HepG2 (cell line): ENCODE measurements around the gene GSKIP. TPM values are rescaled to one million over a fixed set of nuclear protein-coding genes. Genes with fewer than 3 reads are reported as not detected.

ENCODE experiments used
- ATF1 ChIP-seq: IDR thresholded peaks from 2 replicates; pipeline ENCODE4 v1.6.1; 2016; ENCODE audit warnings: mild to moderate bottlenecking, control low read depth
- FOXA3 ChIP-seq: IDR thresholded peaks from 2 replicates; pipeline ENCODE4 v1.6.1; 2016; ENCODE audit warnings: missing genetic modification reagents, missing compliant biosample characterization
- GTF3A ChIP-seq: sonication (generic); formaldehyde crosslinking; conservative IDR thresholded peaks from 2 replicates; pipeline ENCODE4 v1.4.0; 2020; ENCODE audit warnings: mild to moderate bottlenecking, missing genetic modification reagents
- PATZ1 ChIP-seq: sonication (generic); formaldehyde crosslinking; IDR thresholded peaks from 2 replicates; pipeline ENCODE4 v1.4.0; 2020; ENCODE audit warnings: missing genetic modification reagents
- PAX8 ChIP-seq: sonication (generic); formaldehyde crosslinking; IDR thresholded peaks from 2 replicates; pipeline ENCODE4 v1.8.0; 2022; ENCODE audit warnings: mild to moderate bottlenecking, missing genetic modification reagents, borderline replicate concordance
- RCOR2 ChIP-seq: IDR thresholded peaks from 2 replicates; pipeline ENCODE4 v1.6.1; 2016; ENCODE audit warnings: missing biosample characterization, missing genetic modification reagents
- REL ChIP-seq: sonication (generic); formaldehyde crosslinking; conservative IDR thresholded peaks from 2 replicates; pipeline ENCODE4 v1.8.0; 2022; ENCODE audit warnings: mild to moderate bottlenecking, missing genetic modification reagents, moderate library complexity
- ZEB1 ChIP-seq: IDR thresholded peaks from 2 replicates; pipeline ENCODE4 v1.6.1; 2012; ENCODE audit warnings: mild to moderate bottlenecking, low read depth, inconsistent platforms; ENCODE audit not compliant: insufficient replicate concordance
- ZMYM3 ChIP-seq: sonication (generic); formaldehyde crosslinking; IDR thresholded peaks from 2 replicates; pipeline ENCODE4 v1.5.1; 2020; ENCODE audit warnings: mild to moderate bottlenecking, missing genetic modification reagents
- ZNF143 ChIP-seq: sonication (generic); formaldehyde crosslinking; IDR thresholded peaks from 2 replicates; pipeline ENCODE4 v1.4.0; 2020; ENCODE audit warnings: missing genetic modification reagents
- ZNF333 ChIP-seq: sonication (generic); formaldehyde crosslinking; IDR thresholded peaks from 2 replicates; pipeline ENCODE4 v1.4.0; 2020; ENCODE audit warnings: mild to moderate bottlenecking, missing genetic modification reagents, borderline replicate concordance
- ZNF44 ChIP-seq: sonication (generic); formaldehyde crosslinking; IDR thresholded peaks from 2 replicates; pipeline ENCODE4 v1.5.1; 2020; ENCODE audit warnings: mild to moderate bottlenecking, missing genetic modification reagents
- ZNF781 ChIP-seq: sonication (generic); formaldehyde crosslinking; IDR thresholded peaks from 2 replicates; pipeline ENCODE4 v1.5.1; 2020; ENCODE audit warnings: borderline replicate concordance, mild to moderate bottlenecking, missing genetic modification reagents; ENCODE audit errors: not compliant biosample characterization
- ZNF792 ChIP-seq: IDR thresholded peaks from 2 replicates; pipeline ENCODE4 v1.6.1; 2016
- polyA plus RNA-seq, 8 experiments: library from polyadenylated mRNA; depleted of rRNA in 3 of 8; stranded (reverse) in 7 of 8; unstranded in 1 of 8; fragments of >200 nt; fragmentation: Illumina TruSeq in 4 of 8; extraction: Trizol in 4 of 8; gene quantifications; 2 replicates each; pipeline versions ENCODE4 v1.2.1 to v1.2.3, GENCODE V29; 2011 to 2016; ENCODE audit warnings: low read depth in 4 of 8, missing spikeins in 1 of 8, mixed read lengths in 1 of 8; ENCODE audit not compliant: insufficient read depth in 1 of 8
- total RNA-seq, 5 experiments: library from RNA; depleted of rRNA; stranded (reverse); fragments of >200 nt; fragmentation: Illumina TruSeq; extraction: Trizol; gene quantifications; 2 replicates each; pipeline ENCODE4 v1.2.3, GENCODE V29; 2016; ENCODE audit warnings: low read depth in 1 of 5
- TF ChIP-seq, protein P1 (sequence below): sonication (generic); formaldehyde crosslinking; IDR thresholded peaks from 2 replicates; pipeline ENCODE4 v1.4.0; 2020; ENCODE audit warnings: missing genetic modification reagents, mild to moderate bottlenecking, borderline replicate concordance
- TF ChIP-seq, protein P2 (sequence below): sonication (generic); formaldehyde crosslinking; IDR thresholded peaks from 2 replicates; pipeline ENCODE4 v1.4.0; 2020; ENCODE audit warnings: missing genetic modification reagents
- TF ChIP-seq, protein P3 (sequence below): sonication (generic); formaldehyde crosslinking; IDR thresholded peaks from 2 replicates; pipeline ENCODE4 v1.5.1; 2020; ENCODE audit warnings: missing genetic modification reagents, mild to moderate bottlenecking, borderline replicate concordance
- TF ChIP-seq, protein P4 (sequence below): sonication (generic); formaldehyde crosslinking; IDR thresholded peaks from 2 replicates; pipeline ENCODE4 v1.8.1; 2023; ENCODE audit warnings: mild to moderate bottlenecking, inconsistent platforms, moderate library complexity, missing genetic modification reagents, borderline replicate concordance

The GSKIP gene
- total and polyA plus RNA-seq, 2 of the 13 experiments (the other 11 are each of a cell fraction or from before 2014, with no cell fraction given) = 12.5 to 27.3 TPM

GRCh38 chr14:96362965-96363750 is at the start of gene GSKIP, which contains the start of gene ATG2B (continued):
- peak; percentile 37; the same call in 1 of the 2 replicates for TF ChIP-seq PATZ1
- TF ChIP-seq FOXA3 (CRISPR knock-in tag) = no peak
- TF ChIP-seq, protein P1, sequence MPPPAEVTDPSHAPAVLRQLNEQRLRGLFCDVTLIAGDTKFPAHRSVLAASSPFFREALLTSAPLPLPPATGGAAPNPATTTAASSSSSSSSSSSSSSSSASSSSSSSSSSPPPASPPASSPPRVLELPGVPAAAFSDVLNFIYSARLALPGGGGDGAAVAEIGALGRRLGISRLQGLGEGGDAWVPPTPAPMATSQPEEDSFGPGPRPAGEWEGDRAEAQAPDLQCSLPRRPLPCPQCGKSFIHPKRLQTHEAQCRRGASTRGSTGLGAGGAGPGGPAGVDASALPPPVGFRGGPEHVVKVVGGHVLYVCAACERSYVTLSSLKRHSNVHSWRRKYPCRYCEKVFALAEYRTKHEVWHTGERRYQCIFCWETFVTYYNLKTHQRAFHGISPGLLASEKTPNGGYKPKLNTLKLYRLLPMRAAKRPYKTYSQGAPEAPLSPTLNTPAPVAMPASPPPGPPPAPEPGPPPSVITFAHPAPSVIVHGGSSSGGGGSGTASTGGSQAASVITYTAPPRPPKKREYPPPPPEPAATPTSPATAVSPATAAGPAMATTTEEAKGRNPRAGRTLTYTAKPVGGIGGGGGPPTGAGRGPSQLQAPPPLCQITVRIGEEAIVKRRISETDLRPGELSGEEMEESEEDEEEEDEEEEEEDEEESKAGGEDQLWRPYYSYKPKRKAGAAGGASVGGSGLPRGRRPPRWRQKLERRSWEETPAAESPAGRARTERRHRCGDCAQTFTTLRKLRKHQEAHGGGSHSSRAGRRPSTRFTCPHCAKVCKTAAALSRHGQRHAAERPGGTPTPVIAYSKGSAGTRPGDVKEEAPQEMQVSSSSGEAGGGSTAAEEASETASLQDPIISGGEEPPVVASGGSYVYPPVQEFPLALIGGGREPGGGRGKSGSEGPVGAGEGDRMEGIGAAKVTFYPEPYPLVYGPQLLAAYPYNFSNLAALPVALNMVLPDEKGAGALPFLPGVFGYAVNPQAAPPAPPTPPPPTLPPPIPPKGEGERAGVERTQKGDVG (CRISPR knock-in tag) = no peak
- 0 out of 2 replicates have a peak, but pooled peaks have one; percentile 65 for TF ChIP-seq REL (CRISPR knock-in tag)
- TF ChIP-seq, protein P2, sequence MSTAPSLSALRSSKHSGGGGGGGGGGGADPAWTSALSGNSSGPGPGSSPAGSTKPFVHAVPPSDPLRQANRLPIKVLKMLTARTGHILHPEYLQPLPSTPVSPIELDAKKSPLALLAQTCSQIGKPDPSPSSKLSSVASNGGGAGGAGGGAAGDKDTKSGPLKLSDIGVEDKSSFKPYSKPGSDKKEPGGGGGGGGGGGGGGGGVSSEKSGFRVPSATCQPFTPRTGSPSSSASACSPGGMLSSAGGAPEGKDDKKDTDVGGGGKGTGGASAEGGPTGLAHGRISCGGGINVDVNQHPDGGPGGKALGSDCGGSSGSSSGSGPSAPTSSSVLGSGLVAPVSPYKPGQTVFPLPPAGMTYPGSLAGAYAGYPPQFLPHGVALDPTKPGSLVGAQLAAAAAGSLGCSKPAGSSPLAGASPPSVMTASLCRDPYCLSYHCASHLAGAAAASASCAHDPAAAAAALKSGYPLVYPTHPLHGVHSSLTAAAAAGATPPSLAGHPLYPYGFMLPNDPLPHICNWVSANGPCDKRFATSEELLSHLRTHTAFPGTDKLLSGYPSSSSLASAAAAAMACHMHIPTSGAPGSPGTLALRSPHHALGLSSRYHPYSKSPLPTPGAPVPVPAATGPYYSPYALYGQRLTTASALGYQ (CRISPR knock-in tag) = no peak; the same call in 1 of the 2 replicates
- no peak for TF ChIP-seq ZNF333
- TF ChIP-seq ZNF44 (CRISPR knock-in tag) = no peak
- TF ChIP-seq ZEB1 = no peak
- no peak for TF ChIP-seq ZNF781
- no peak for TF ChIP-seq PAX8 (CRISPR knock-in tag)
- TF ChIP-seq, protein P3, sequence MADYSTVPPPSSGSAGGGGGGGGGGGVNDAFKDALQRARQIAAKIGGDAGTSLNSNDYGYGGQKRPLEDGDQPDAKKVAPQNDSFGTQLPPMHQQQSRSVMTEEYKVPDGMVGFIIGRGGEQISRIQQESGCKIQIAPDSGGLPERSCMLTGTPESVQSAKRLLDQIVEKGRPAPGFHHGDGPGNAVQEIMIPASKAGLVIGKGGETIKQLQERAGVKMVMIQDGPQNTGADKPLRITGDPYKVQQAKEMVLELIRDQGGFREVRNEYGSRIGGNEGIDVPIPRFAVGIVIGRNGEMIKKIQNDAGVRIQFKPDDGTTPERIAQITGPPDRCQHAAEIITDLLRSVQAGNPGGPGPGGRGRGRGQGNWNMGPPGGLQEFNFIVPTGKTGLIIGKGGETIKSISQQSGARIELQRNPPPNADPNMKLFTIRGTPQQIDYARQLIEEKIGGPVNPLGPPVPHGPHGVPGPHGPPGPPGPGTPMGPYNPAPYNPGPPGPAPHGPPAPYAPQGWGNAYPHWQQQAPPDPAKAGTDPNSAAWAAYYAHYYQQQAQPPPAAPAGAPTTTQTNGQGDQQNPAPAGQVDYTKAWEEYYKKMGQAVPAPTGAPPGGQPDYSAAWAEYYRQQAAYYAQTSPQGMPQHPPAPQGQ (CRISPR knock-in tag) = no peak
- TF ChIP-seq ZMYM3 (CRISPR knock-in tag) = 0 out of 2 replicates have a peak, but pooled peaks have one; percentile 11
- no peak for TF ChIP-seq GTF3A (CRISPR knock-in tag)
- TF ChIP-seq ZNF143 = no peak; the same call in 1 of the 2 replicates
- peak; percentile 36; the same call in 1 of the 2 replicates for TF ChIP-seq ATF1 (CRISPR knock-in tag)
- TF ChIP-seq RCOR2 (CRISPR knock-in tag) = no peak
- no peak for TF ChIP-seq ZNF792
- TF ChIP-seq, protein P4, sequence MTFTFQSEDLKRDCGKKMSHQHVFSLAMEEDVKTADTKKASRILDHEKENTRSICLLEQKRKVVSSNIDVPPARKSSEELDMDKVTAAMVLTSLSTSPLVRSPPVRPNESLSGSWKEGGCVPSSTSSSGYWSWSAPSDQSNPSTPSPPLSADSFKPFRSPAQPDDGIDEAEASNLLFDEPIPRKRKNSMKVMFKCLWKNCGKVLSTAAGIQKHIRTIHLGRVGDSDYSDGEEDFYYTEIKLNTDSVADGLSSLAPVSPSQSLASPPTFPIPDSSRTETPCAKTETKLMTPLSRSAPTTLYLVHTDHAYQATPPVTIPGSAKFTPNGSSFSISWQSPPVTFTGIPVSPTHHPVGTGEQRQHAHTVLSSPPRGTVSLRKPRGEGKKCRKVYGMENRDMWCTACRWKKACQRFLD = no peak
